Measurements from ENCODE around the gene BANP. TPM values are rescaled to one million over a fixed set of nuclear protein-coding genes. Genes with fewer than 3 reads are reported as not detected.
"Not testable (repeated sequence)": the region's sequence is repeated elsewhere in the genome, so short reads cannot be mapped to it uniquely, and the experiment has no call there.

Gene BANP
- total RNA-seq, 2 experiments from 2014 or later: 39.6 to 58.0 TPM

- no peak within 1 kb of the TSS for H2AFZ ChIP-seq (ENCODE audit: low read length)
- no peak for DNase-seq (ENCODE audit: low spot score)
- H3K27ac ChIP-seq (ENCODE audit: low read depth, low read length, poor library complexity, severe bottlenecking): no peak within 1 kb of the TSS
- ChIA-PET POLR2A (interaction anchor here (0.7 kb wide), 1 partner anchor 10 kb away, joined by 3 read pairs; no protein-coding TSS in a partner anchor), CTCF (ENCODE audit: unreplicated experiment) (no interaction called here)
- TF ChIP-seq EZH2phosphoT487 (IDR thresholded peaks at IDR 0.05; ENCODE audit: borderline replicate concordance, low read depth, low read length) (no peak), CTCF (conservative IDR thresholded peaks at IDR 0.05; ENCODE audit: low read length) (no peak)
- H4K20me1 ChIP-seq (ENCODE audit: insufficient read depth, low read length): no peaks in the 10 kb centered on the region
- no peak within 1 kb of the TSS for H3K4me3 ChIP-seq (ENCODE audit: low read depth, low read length, poor library complexity, severe bottlenecking)
- H3K9me2 ChIP-seq (ENCODE audit: insufficient read depth, low read length): no peaks in the 10 kb centered on the region
- no peaks in the 10 kb centered on the region for H3K36me3 ChIP-seq (ENCODE audit: insufficient read depth, low read length)
- BruUV-seq (replicated peaks): no TSS peak
- no peak within 1 kb of the TSS for H3K4me2 ChIP-seq (ENCODE audit: low read length)
- H3K4me1 ChIP-seq (ENCODE audit: insufficient read depth, low read length, poor library complexity, severe bottlenecking): no peaks in the 10 kb centered on the region
- H3K9me3 ChIP-seq (ENCODE audit: low read length): no peaks in the 10 kb centered on the region
- intact Hi-C loops (cut with micrococcal nuclease; ENCODE audit: unreplicated experiment): no loop called here
- H3K79me2 ChIP-seq (ENCODE audit: insufficient read depth, low read depth, low read length): no peaks in the 10 kb centered on the region
Measured at GRCh38 chr16:87936375-87937230, 14.6 kb upstream of the BANP start, which contains the start of gene CA5A. Gene CA5A, minus strand, starts transcription at chr16:87936529. Its CDS starts 79 bp downstream, at chr16:87936450.

DNA sequence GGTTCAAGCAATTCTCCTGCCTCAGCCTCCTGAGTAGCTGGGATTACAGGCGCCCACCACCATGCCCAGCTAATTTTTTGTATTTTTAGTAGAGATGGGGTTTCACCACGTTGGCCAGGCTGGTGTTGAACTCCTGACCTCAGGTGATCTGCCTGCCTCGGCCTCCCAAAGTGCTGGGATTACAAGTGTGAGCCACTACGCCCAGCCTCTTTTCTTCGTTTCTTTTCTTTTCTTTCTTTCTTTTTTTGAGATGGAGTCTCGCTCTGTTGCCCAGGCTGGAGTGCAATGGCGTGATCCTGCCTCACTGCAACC, 14.0 kb upstream of the BANP start:
- H3K27ac ChIP-seq (ENCODE audit: low read depth, low read length, poor library complexity, severe bottlenecking); CTCF ChIA-PET (ENCODE audit: unreplicated experiment); H3K9me2 ChIP-seq (ENCODE audit: insufficient read depth, low read length); BruUV-seq (replicated peaks); H3K9me3 ChIP-seq (ENCODE audit: low read length); DNase-seq (ENCODE audit: low spot score); H3K4me2 ChIP-seq (ENCODE audit: low read length); H3K4me3 ChIP-seq (ENCODE audit: low read depth, low read length, poor library complexity, severe bottlenecking); intact Hi-C loops (cut with micrococcal nuclease; ENCODE audit: unreplicated experiment); H2AFZ ChIP-seq (ENCODE audit: low read length); H3K79me2 ChIP-seq (ENCODE audit: insufficient read depth, low read depth, low read length); H4K20me1 ChIP-seq (ENCODE audit: insufficient read depth, low read length); H3K4me1 ChIP-seq (ENCODE audit: insufficient read depth, low read length, poor library complexity, severe bottlenecking); POLR2A ChIA-PET; H3K36me3 ChIP-seq (ENCODE audit: insufficient read depth, low read length): not testable (repeated sequence)

DNA sequence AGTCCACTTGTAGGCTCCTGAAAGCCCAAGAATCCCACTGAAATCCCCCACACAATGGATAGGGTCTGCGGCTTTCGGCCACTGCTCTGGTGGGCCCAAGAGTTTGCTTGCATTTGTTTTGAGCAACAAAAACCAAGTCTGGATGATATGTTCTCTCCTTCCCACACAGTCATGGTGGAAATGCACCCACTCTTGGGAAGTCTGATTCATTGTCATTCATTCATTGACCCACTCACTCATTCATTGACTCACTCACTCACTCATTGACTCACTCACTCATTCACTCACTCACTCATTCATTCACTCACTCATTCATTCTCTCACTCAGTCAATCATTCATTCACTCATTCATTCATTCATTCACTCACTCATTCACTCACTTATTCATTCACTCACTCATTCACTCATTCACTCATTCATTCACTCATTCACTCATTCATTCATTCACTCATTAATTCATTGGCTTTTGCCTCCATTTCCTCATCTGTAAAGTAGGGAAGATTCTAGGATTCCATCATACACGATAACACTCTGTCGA, 12.8 kb upstream of the BANP start:
- H3K36me3 ChIP-seq (ENCODE audit: insufficient read depth, low read length): no peaks in the 10 kb centered on the region
- BruUV-seq (replicated peaks): no TSS peak
- CTCF ChIA-PET (ENCODE audit: unreplicated experiment): no interaction called here
- POLR2A ChIA-PET: interaction anchor here (0.7 to 1.0 kb wide), 2 partner anchors 10 to 62 kb away, joined by 3 read pairs; no protein-coding TSS in a partner anchor
- H3K9me2 ChIP-seq (ENCODE audit: insufficient read depth, low read length): no peaks in the 10 kb centered on the region
- intact Hi-C loops (cut with micrococcal nuclease; ENCODE audit: unreplicated experiment): no loop called here
- no peaks in the 10 kb centered on the region for H3K79me2 ChIP-seq (ENCODE audit: insufficient read depth, low read depth, low read length)
- no peak for DNase-seq (ENCODE audit: low spot score)
- no peaks in the 10 kb centered on the region for H3K4me1 ChIP-seq (ENCODE audit: insufficient read depth, low read length, poor library complexity, severe bottlenecking)
- H3K9me3 ChIP-seq (ENCODE audit: low read length): no peaks in the 10 kb centered on the region
- no peaks in the 10 kb centered on the region for H4K20me1 ChIP-seq (ENCODE audit: insufficient read depth, low read length)
- no peak overlapping the region for H3K4me3 ChIP-seq (ENCODE audit: low read depth, low read length, poor library complexity, severe bottlenecking)
- H3K27ac ChIP-seq (ENCODE audit: low read depth, low read length, poor library complexity, severe bottlenecking): no peak overlapping the region
- TF ChIP-seq CTCF (conservative IDR thresholded peaks at IDR 0.05; ENCODE audit: low read length) (no peak), EZH2phosphoT487 (IDR thresholded peaks at IDR 0.05; ENCODE audit: borderline replicate concordance, low read depth, low read length) (no peak)
- H3K4me2 ChIP-seq (ENCODE audit: low read length): no peak overlapping the region
- no peak overlapping the region for H2AFZ ChIP-seq (ENCODE audit: low read length)
